Activated naive CD4-positive, alpha-beta T cell treated with anti-CD3 and anti-CD28 coated beads, Interleukin-2, amount 50 U/mL, for 24 hours (primary cell): ENCODE measurements around the gene NAP1L1.
A peak's percentile ranks its signal among the peaks of the same experiment; 100 is the strongest.

Experiments
- H3K27ac Mint-ChIP-seq: one replicate; pipeline ENCODE4 v1.8.0; 2021; ENCODE audit warnings: mild to moderate bottlenecking, mixed read lengths
- H3K27me3 Mint-ChIP-seq: one replicate; pipeline ENCODE4 v1.8.0; 2021; ENCODE audit warnings: mixed read lengths
- H3K36me3 Mint-ChIP-seq: one replicate; pipeline ENCODE4 v1.8.0; 2021; ENCODE audit warnings: mixed read lengths
- H3K4me1 Mint-ChIP-seq: one replicate; pipeline ENCODE4 v1.8.0; 2021; ENCODE audit warnings: mixed read lengths
- H3K4me3 Mint-ChIP-seq: one replicate; pipeline ENCODE4 v1.8.0; 2021; ENCODE audit warnings: mild to moderate bottlenecking, mixed read lengths
- H3K9me3 Mint-ChIP-seq: one replicate; pipeline ENCODE4 v1.8.0; 2021; ENCODE audit warnings: mixed read lengths

The NAP1L1 gene

DNA sequence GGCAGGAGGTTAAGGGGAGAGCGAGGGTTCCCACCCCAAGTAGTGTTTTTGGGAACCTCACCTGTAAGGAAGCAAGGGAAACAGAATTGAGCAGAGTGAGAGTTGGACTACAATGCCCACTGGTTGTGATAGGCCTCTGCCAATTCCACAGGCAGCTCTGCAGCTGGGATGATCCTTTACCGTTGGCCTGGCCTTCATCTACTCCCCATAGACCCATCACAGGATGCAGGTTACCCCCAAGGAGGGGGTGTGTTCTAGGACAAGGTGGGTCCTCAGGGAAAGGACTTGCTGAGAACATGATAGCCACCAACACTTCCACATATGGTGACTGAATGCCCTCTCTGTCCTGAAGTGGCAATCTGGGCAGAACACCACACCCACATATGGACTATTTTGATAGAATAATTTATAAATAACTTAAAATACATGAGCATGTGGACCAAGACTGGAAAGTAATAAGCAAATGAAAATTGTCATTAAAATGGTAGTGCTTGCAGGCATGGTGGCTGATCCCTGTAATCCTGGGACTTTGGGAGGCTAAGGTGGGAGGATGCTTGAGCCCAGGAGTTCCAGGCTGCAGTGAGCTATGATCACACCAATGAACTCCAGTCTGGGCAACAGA lies 61.3 kb downstream of the NAP1L1 start:
- peaks cover 9% of the 10 kb centered on the region for H3K36me3 Mint-ChIP-seq
- H3K4me3 Mint-ChIP-seq: no peak overlapping the region
- no peaks in the 10 kb centered on the region for H3K9me3 Mint-ChIP-seq
- H3K4me1 Mint-ChIP-seq: peaks cover 61% of the 10 kb centered on the region
- H3K27ac Mint-ChIP-seq: no peak overlapping the region
- no peaks in the 10 kb centered on the region for H3K27me3 Mint-ChIP-seq

DNA sequence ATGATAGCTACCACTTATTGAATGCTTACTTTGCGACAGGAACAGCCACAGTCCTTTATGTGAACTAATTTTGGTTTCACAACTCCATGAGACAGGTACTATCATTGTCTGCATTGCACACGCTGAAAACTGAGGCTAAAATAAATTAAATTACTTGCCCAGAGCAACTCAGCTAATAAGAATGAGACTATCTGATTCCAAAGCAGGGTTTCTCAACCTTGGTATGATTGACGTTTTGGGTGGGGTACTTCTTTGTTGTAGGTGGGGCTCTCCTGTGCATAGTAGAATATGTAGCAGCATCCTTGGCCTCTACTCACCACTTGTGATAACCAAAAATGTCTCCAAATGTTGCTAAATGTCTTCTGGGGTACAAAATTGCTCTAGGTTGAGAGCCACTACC lies 62.0 kb downstream of the NAP1L1 start:
- Mint-ChIP-seq H3K27me3 (no peaks in the 10 kb centered on the region), H3K4me1 (peaks cover 62% of the 10 kb centered on the region), H3K36me3 (peaks cover 9% of the 10 kb centered on the region), H3K9me3 (no peaks in the 10 kb centered on the region), H3K4me3 (no peak overlapping the region), H3K27ac (no peak overlapping the region)

DNA sequence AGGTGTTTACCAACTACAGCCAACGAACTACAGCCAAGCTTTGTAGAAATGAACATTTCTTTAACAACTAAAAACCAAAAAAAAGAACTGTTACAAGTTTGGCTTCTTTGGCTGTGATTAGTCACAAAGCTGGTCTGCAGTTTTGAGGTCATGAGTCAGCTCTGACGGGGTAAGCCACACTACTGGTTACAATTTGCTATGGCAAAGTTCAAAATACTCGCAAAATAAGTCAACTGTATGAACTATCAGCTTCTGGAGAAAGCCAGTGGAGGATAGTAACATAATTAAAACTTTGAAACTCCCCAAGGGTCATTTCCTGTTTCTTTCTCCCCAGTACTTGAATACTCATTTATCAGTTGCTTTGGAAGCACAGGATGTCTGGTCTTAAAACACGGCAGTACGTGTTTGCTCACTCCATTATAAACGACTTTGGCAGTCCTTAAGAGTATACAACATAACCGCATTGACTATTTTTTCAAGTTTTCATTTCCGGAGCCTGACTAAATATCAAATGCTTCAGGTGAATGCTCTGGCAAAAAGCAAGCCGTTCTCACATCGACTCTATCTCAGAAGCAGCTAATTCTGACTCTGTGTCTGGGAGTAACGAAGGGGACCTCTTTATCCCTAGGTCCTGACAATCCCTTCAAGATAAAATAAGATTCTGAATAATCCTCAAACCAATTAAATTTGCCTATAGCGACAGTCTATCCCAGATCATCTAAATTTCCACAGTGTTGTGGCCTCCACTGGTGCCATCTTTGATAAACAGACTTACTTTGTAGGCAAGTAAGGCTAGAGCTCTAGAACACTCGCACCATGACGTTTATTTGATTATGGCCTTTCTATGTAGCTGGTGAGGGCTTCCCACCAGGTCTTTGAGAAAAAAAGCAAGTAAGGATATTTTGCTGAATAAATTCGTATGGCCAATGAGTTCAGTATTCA lies 63.5 kb downstream of the NAP1L1 start:
- Mint-ChIP-seq H3K36me3 (peaks cover 4% of the 10 kb centered on the region), H3K4me1 (peaks cover 52% of the 10 kb centered on the region), H3K27ac (peak overlapping the region; percentile 96), H3K9me3 (no peaks in the 10 kb centered on the region), H3K4me3 (peak overlapping the region; percentile 80), H3K27me3 (no peaks in the 10 kb centered on the region)

DNA sequence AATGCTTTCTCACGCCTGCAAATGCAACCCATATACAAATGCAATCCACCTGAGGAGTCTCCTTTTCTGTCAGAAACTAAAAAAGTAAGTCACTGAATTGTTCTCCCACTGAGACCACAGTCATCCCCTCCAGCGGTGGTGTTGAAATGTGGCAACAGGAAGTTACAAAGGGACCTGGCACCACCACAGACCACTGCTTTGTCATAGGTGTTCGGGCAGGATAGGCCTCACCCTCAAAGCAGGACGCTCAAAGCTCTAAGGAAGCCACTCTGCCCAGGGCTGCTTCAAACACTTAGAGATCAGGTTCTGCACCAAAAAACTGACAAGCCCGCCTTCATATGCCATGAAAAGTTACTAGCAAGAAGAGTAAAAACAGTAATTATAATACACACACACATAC lies 64.2 kb downstream of the NAP1L1 start:
- H3K4me1 Mint-ChIP-seq: peaks cover 54% of the 10 kb centered on the region
- H3K27ac Mint-ChIP-seq: peak overlapping the region; percentile 96
- peak overlapping the region; percentile 70 for H3K4me3 Mint-ChIP-seq
- no peaks in the 10 kb centered on the region for H3K27me3 Mint-ChIP-seq
- H3K9me3 Mint-ChIP-seq: no peaks in the 10 kb centered on the region
- H3K36me3 Mint-ChIP-seq: peaks cover 4% of the 10 kb centered on the region

DNA sequence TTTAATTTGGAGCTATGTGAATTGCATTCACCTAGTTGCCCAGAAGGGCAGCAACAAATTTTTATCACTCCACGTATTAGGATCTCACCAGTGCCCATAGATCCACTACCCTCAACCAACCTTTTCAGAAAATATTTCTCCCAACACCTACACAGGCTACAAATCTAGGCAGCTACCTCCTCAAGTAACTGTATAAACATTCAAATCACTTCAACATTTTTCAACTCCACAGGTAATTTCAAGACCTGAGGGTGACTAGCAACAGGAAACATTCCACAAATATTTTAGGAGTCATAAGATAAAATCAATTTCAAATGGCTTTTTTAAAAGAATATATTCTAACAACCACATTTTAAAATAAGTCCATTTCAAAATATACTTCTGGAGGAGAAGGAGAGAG lies 65.8 kb downstream of the NAP1L1 start:
- Mint-ChIP-seq H3K9me3 (no peaks in the 10 kb centered on the region), H3K27me3 (no peaks in the 10 kb centered on the region), H3K4me3 (no peak overlapping the region), H3K27ac (peak overlapping the region; percentile 69), H3K4me1 (peaks cover 47% of the 10 kb centered on the region), H3K36me3 (peaks cover 1% of the 10 kb centered on the region)

DNA sequence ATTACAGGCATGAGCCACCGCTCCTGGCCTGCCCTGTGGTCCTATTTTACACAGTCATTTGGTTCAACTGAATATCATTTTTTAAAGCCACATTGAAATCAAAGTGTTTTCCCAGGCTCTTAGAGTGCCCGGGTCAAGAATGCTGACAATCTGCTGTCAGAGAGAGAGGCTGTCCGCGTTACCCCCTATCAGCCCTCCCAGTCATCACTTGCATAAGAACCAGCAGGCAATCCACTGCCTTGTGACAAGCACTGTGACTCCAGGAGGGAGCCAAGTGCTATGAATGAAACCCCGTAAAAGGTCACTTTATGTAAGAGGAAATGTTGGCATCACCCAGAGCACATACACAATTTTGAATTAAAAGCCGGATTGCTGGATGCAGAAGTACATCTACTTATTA lies 66.4 kb downstream of the NAP1L1 start:
- Mint-ChIP-seq H3K4me3 (no peak overlapping the region), H3K4me1 (peaks cover 47% of the 10 kb centered on the region), H3K9me3 (no peaks in the 10 kb centered on the region), H3K36me3 (peaks cover 1% of the 10 kb centered on the region), H3K27me3 (no peaks in the 10 kb centered on the region), H3K27ac (no peak overlapping the region)

DNA sequence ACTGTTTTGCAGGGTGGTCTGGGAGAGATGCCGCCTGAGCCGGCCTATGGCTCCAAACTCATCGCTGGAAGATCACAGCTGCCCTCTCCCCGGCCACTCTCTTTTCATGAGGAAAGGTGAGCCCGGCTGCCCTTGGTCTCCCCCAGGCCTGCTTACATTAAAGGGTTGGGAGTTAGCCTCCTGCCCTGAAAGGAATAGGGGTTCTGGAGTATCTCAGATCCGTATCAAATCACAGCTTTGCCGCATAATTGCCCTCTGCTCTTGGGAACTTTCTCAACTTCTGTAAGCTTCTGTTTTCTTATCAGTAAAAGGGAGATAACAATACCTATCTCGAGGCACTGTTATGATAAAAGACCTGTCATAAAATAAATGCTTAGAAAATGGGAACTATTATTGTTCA lies 70.5 kb downstream of the NAP1L1 start:
- H3K36me3 Mint-ChIP-seq: no peaks in the 10 kb centered on the region
- H3K4me1 Mint-ChIP-seq: peaks cover 22% of the 10 kb centered on the region
- no peak overlapping the region for H3K4me3 Mint-ChIP-seq
- H3K27ac Mint-ChIP-seq: no peak overlapping the region
- H3K27me3 Mint-ChIP-seq: no peaks in the 10 kb centered on the region
- H3K9me3 Mint-ChIP-seq: no peaks in the 10 kb centered on the region

DNA sequence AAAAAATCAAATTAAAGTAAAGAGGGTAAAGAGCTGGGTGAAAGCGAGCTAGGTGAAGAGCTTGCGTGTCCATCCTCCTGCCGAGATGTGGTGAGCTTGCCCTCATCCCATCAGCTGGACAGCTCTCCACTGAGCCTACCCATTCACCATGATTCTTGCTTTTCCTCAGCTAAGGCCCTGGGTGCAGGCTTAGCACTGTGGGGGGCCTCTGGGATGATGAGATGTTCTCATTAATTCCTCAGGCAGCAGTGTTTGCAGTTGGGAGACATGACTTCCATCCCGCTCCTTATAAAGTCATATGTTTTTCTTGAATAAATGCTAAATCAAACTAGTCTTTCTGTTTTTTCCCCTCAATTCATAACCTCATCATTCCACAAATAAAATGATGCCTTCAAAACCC lies 70.9 kb downstream of the NAP1L1 start:
- H3K27me3 Mint-ChIP-seq: no peaks in the 10 kb centered on the region
- H3K9me3 Mint-ChIP-seq: no peaks in the 10 kb centered on the region
- peaks cover 19% of the 10 kb centered on the region for H3K4me1 Mint-ChIP-seq
- H3K4me3 Mint-ChIP-seq: no peak overlapping the region
- no peaks in the 10 kb centered on the region for H3K36me3 Mint-ChIP-seq
- no peak overlapping the region for H3K27ac Mint-ChIP-seq

DNA sequence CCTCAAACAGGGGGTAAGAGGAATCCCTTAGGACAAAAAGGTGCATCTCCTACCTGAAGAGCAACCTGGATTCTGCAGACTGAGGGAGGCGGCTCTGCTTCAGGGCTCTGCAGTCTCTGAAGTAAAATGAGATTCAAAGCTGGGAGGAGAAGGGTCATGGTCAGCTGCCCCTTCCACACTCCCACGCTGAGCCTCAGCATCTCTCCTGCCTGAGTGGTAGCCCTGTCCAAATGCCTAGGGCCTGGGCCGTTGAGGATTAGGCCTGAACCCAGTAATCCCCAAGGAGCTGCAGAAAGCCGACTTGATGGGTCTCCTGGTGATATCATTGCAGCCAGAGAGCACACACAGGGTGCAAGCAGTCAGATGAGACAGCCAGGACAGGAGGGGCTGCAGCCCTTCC lies 71.8 kb downstream of the NAP1L1 start:
- no peak overlapping the region for H3K27ac Mint-ChIP-seq
- no peak overlapping the region for H3K4me3 Mint-ChIP-seq
- H3K27me3 Mint-ChIP-seq: no peaks in the 10 kb centered on the region

DNA sequence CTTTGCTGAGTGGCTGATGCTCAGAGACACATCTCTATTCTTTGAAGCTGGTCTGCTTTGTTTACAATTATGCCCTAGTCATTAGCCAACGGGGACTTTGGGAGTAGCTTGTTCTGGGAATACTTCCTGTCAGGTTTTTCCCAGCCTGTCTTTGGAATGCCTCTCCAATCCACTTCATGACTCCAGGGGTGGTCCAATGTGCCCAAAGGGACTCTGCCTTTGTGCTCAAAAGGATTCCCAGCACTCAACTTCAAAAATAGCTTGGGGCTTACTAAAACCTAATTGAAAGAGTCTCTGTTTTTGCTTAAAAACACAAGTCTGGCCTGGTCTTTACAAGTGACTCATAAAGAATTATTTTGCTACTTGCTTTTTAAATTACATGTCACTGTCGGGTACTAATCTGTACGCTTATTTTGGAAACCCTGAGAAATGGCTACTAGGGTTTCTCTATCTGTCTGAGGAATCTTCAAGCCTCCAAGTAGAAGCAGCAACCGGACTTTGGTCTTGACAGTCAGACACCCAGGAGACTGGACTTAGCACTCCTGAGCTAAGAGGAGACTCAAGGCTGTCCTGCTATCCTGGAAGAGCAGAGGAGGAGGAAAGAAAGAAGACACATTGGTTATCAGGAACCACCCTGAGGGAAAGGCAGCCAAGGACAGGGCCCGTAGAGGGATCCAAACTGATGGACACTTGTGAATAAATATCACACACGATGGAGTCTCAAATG lies 73.6 kb downstream of the NAP1L1 start:
- Mint-ChIP-seq H3K4me1 (peaks cover 9% of the 10 kb centered on the region), H3K27ac (no peak overlapping the region), H3K36me3 (no peaks in the 10 kb centered on the region), H3K4me3 (no peak overlapping the region), H3K9me3 (no peaks in the 10 kb centered on the region), H3K27me3 (no peaks in the 10 kb centered on the region)

More for the DNA sequence above, 71.8 kb downstream of the NAP1L1 start:
- Mint-ChIP-seq H3K36me3 (no peaks in the 10 kb centered on the region), H3K4me1 (peaks cover 14% of the 10 kb centered on the region), H3K9me3 (no peaks in the 10 kb centered on the region)

DNA sequence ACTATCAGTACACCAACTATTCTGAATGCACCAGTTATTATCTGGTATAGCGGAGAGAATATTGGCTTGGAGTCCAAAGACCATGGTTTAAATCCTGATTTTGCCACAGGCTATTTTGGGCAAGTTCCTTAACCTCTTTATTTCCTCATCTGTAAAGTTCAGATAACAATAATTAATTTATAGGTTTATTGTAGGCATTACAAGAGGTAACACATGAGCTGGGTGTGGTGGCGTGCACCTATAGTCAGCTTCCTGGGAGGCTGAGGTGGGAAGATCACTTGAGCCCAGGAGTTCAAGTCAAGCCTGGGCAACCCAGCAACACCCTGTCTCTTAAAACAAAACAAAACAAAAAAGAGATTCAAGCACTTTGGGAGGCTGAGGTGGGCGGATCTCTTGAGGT lies 76.1 kb downstream of the NAP1L1 start:
- H3K4me3 Mint-ChIP-seq: no peak overlapping the region
- no peaks in the 10 kb centered on the region for H3K4me1 Mint-ChIP-seq
- H3K9me3 Mint-ChIP-seq: peaks cover 3% of the 10 kb centered on the region
- peaks cover 3% of the 10 kb centered on the region for H3K36me3 Mint-ChIP-seq
- no peaks in the 10 kb centered on the region for H3K27me3 Mint-ChIP-seq
- no peak overlapping the region for H3K27ac Mint-ChIP-seq

DNA sequence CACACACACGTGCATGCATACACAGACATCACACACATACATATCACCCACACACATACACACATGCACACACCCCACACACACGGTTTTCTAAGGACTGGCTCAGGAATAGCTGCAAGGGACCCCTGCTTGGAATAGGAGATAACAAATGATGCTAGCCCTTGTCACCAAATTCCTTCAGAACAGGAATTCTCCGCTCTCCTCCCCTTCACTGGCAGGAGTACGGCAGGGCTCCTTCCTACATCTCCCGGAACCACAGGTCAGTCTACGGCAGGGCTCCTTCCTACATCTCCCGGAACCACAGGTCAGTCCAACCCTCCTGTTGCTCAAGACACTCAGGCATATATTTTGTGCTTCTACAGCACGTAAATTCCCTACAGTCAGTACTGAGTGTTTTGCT lies 76.8 kb downstream of the NAP1L1 start:
- no peak overlapping the region for H3K4me3 Mint-ChIP-seq
- H3K9me3 Mint-ChIP-seq: peaks cover 3% of the 10 kb centered on the region
- peaks cover 3% of the 10 kb centered on the region for H3K36me3 Mint-ChIP-seq
- no peaks in the 10 kb centered on the region for H3K4me1 Mint-ChIP-seq
- no peaks in the 10 kb centered on the region for H3K27me3 Mint-ChIP-seq
- H3K27ac Mint-ChIP-seq: no peak overlapping the region

DNA sequence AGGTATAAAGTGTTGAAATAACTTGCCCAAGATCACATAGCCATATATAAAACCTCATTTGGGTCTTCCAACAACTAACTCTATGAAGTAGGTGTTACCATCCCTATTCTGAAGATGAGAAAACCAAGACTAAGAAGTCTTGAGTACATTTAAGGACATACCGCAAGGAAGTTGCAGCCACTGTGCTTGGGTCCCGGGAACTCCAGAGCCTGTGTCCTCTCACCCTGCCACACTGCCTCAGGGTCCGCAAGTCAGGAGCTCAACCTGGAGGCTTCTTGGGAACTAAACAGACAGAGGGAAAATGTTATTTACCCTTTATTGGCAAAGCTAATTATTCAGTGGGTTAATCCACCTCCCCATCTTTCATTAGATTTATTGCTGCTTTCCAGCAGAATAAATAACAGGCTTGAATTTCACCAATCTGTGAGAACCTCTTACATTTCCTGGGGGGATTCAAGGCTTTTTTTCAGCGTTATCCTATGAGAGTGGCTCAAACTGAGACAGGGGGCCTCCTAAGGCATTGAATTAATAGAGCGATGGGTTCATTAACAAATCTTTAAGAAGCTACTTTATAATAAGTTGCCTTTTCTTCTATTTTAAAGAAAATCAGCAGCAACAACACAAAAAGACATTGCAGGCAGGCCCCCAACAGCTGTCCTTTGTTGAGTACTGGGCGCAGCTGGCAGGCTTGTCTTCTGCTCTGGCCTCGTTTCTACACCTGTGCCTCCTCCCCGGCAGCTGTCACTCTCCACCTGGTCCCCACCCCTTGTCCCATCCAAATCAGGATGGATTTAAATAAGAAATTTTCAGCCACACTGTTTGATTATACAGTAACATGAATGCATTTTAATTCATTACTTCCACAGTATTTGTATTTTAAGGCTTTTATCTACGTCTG lies 78.2 kb downstream of the NAP1L1 start:
- Mint-ChIP-seq H3K4me1 (no peaks in the 10 kb centered on the region), H3K9me3 (peaks cover 3% of the 10 kb centered on the region), H3K36me3 (peaks cover 3% of the 10 kb centered on the region), H3K27ac (no peak overlapping the region), H3K27me3 (no peaks in the 10 kb centered on the region), H3K4me3 (no peak overlapping the region)

DNA sequence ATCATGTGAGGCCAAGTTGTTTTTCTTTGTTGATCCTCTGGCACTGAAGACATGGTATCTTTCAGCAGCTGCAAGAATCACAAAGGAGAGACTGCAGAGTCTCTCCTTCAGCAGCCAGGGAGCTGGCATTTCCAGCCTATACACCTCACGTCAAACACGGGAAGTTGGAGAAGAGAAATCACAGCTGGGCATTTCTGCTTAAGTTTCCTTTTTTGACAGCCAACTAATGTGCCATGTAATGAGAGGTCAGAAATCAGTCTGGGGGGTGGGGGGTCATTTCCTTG lies 81.2 kb downstream of the NAP1L1 start:
- peaks cover 3% of the 10 kb centered on the region for H3K36me3 Mint-ChIP-seq

DNA sequence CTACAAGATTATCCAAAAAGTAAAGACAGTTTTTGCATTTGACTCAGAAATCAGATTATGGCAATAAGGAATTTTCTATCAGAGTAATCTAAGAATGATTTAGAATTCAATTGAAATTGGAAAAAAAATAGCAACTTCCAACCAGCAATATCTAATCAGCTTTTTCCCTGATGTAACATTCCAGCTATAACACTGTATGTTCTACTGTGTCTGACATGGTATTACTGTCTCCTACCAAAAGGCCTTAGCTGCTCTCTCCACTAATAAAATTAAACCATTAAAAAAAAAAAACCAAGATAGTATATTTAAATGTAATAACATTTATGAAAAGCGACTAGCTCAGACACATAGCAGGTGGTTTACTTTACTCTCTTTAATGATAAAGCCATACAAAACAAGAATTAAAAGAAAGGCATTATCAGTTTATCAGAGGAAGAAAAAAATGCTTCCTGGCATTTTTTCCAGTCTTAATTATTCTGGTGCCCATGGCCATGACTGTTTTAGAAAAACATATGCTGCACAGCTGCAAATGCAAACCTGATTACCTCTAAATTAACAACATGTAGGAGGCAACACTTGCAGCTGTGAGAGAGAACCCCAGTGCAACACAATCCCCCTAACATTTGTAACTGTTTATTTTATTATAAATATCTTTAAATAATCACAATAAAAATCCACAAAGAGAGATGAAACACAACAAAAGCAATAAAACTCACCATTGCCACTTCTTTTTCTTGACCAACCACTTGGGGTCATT lies 81.7 kb downstream of the NAP1L1 start:
- no peak overlapping the region for H3K4me3 Mint-ChIP-seq
- peaks cover 3% of the 10 kb centered on the region for H3K9me3 Mint-ChIP-seq
- peaks cover 3% of the 10 kb centered on the region for H3K4me1 Mint-ChIP-seq
- H3K27ac Mint-ChIP-seq: no peak overlapping the region
- H3K36me3 Mint-ChIP-seq: peaks cover 3% of the 10 kb centered on the region
- H3K27me3 Mint-ChIP-seq: no peaks in the 10 kb centered on the region

More for the DNA sequence above, 81.2 kb downstream of the NAP1L1 start:
- Mint-ChIP-seq H3K27me3 (no peaks in the 10 kb centered on the region), H3K9me3 (peaks cover 3% of the 10 kb centered on the region), H3K4me1 (peaks cover 3% of the 10 kb centered on the region), H3K4me3 (no peak overlapping the region), H3K27ac (no peak overlapping the region)
